ENCODE results near the gene MSMB. TPM values are rescaled to one million over a fixed set of nuclear protein-coding genes. Genes with fewer than 3 reads are reported as not detected.

Gene MSMB
- total RNA-seq, 2 donors from 2014 or later: not detected

GRCh38 chr10:46033602-46034011 lies 12.5 kb downstream of the MSMB start:
- Histone ChIP-seq H3K4me1 (peaks cover 4% of the 10 kb centered on the region), H3K9ac (ENCODE audit: low read depth in 2 of 2, low read length in 2 of 2) (no peak overlapping the region), H3K27ac (no peak overlapping the region), H3K36me3 (no peaks in the 10 kb centered on the region), H3K4me3 (no peak overlapping the region), H3K9me3 (no peaks in the 10 kb centered on the region), H3K27me3 (no peaks in the 10 kb centered on the region)
- no peak for DNase-seq
- TF ChIP-seq CTCF (IDR thresholded peaks at IDR 0.05): no peak
- intact Hi-C loops (cut with DNase I): no loop called here

- H3K36me3 ChIP-seq: no peaks in the 10 kb centered on the region
- peaks cover 9% of the 10 kb centered on the region for H3K4me1 ChIP-seq
- no peaks in the 10 kb centered on the region for H3K27me3 ChIP-seq
- H3K27ac ChIP-seq: no peak overlapping the region
- TF ChIP-seq CTCF (IDR thresholded peaks at IDR 0.05): no peak
- H3K9me3 ChIP-seq: no peaks in the 10 kb centered on the region
- intact Hi-C loops (cut with DNase I): no loop called here
- H3K4me3 ChIP-seq: no peak overlapping the region
- DNase-seq: no peak
- no peak overlapping the region for H3K9ac ChIP-seq (ENCODE audit: low read depth in 2 of 2, low read length in 2 of 2)
Measured at GRCh38 chr10:46031648-46032532, 14.2 kb downstream of the MSMB start.

- Histone ChIP-seq H3K27me3 (no peaks in the 10 kb centered on the region), H3K4me1 (peaks cover 9% of the 10 kb centered on the region), H3K27ac (peak within 1 kb of the TSS; percentile 89), H3K4me3 (peak within 1 kb of the TSS; percentile 82), H3K36me3 (no peaks in the 10 kb centered on the region), H3K9me3 (no peaks in the 10 kb centered on the region), H3K9ac (ENCODE audit: low read depth in 2 of 2, low read length in 2 of 2) (peak within 1 kb of the TSS; percentile 81 to 85)
- DNase-seq: peak; percentile 98
- intact Hi-C loops (cut with DNase I): no loop called here
- peak; percentile 76 for TF ChIP-seq CTCF (IDR thresholded peaks at IDR 0.05)
Measured at GRCh38 chr10:46030091-46030937, 15.8 kb downstream of the MSMB start, which contains the start of gene NCOA4. TSS of gene NCOA4 (minus strand) at chr10:46030623. CDS start at chr10:46016680, 13,943 bp downstream.

- DNase-seq: no peak
- Histone ChIP-seq H3K9me3 (no peaks in the 10 kb centered on the region), H3K9ac (ENCODE audit: low read depth in 2 of 2, low read length in 2 of 2) (peak overlapping the region; percentile 81 to 85), H3K4me3 (peak overlapping the region; percentile 82), H3K27ac (peak overlapping the region; percentile 89), H3K27me3 (no peaks in the 10 kb centered on the region), H3K4me1 (peaks cover 12% of the 10 kb centered on the region), H3K36me3 (no peaks in the 10 kb centered on the region)
- TF ChIP-seq CTCF (IDR thresholded peaks at IDR 0.05): no peak
- intact Hi-C loops (cut with DNase I): loop anchor here (10.0 kb wide), 1 partner anchor 55 kb away; the partner anchor contains the start of gene TIMM23
Measured at GRCh38 chr10:46029461-46030030, 16.5 kb downstream of the MSMB start.

Measured in colonic mucosa (tissue), 4 donors.